K562 (cell line): ENCODE data around the gene ARHGEF33. TPM values are rescaled to one million over a fixed set of nuclear protein-coding genes. Genes with fewer than 3 reads are reported as not detected.

ENCODE experiments used
- ARID4B ChIP-seq: sonication (generic); formaldehyde crosslinking; IDR thresholded peaks from 2 replicates; pipeline ENCODE4 v1.8.0; 2022; ENCODE audit warnings: mild to moderate bottlenecking, missing genetic modification reagents
- ATF6 ChIP-seq: sonication (generic); formaldehyde crosslinking; IDR thresholded peaks from 2 replicates; pipeline ENCODE4 v1.4.0; 2020; ENCODE audit warnings: mild to moderate bottlenecking, missing genetic modification reagents
- HDGF ChIP-seq: fragments of 450-650 bp; IDR thresholded peaks from 2 replicates; pipeline ENCODE4 v1.6.1; 2016
- HNRNPUL1 ChIP-seq: fragments of 200-400 bp; formaldehyde crosslinking; IDR thresholded peaks from 2 replicates; pipeline ENCODE4 v1.6.1; 2017; ENCODE audit warnings: low read length
- MTA2 ChIP-seq: fragments of 450-650 bp; IDR thresholded peaks from 2 replicates; pipeline ENCODE4 v1.6.1; 2016; ENCODE audit warnings: low read depth
- MTA3 ChIP-seq: fragments of 450-650 bp; formaldehyde crosslinking; IDR thresholded peaks from 2 replicates; pipeline ENCODE4 v1.6.1; 2017; ENCODE audit warnings: mild to moderate bottlenecking, borderline replicate concordance
- NCOR1 ChIP-seq: fragments of 450-650 bp; IDR thresholded peaks from 2 replicates; pipeline ENCODE4 v1.6.1; 2016; ENCODE audit warnings: mild to moderate bottlenecking, moderate library complexity
- PRMT5 ChIP-seq: sonication (generic); formaldehyde crosslinking; IDR thresholded peaks from 2 replicates; pipeline ENCODE4 v1.5.0; 2020; ENCODE audit warnings: missing genetic modification reagents
- SMAD2 ChIP-seq: fragments of 150-350 bp; IDR thresholded peaks from 2 replicates; pipeline ENCODE4 v1.6.1; 2014; ENCODE audit warnings: low read depth, mild to moderate bottlenecking, low read length
- TCF7L2 ChIP-seq: fragments of 150-350 bp; IDR thresholded peaks from 2 replicates; pipeline ENCODE4 v1.6.1; 2016; ENCODE audit warnings: low read depth, mild to moderate bottlenecking, low read length, moderate library complexity
- ZNF282 ChIP-seq: sonication (generic); formaldehyde crosslinking; IDR thresholded peaks from 2 replicates; pipeline ENCODE4 v1.8.1; 2023; ENCODE audit warnings: missing genetic modification reagents
- ZNF318 ChIP-seq, 2 experiments: fragments of 450-650 bp; IDR thresholded peaks; 2 replicates each; pipeline ENCODE4 v1.6.1; 2016; ENCODE audit warnings: mild to moderate bottlenecking in 2 of 2, borderline replicate concordance in 1 of 2, low read depth in 1 of 2, moderate library complexity in 1 of 2
- polyA plus RNA-seq, 8 experiments: library from polyadenylated mRNA; depleted of rRNA in 4 of 8; stranded (reverse) in 5 of 8; unstranded in 3 of 8; fragments of >200 nt; fragmentation: Nextera tagmentation in 2 of 8; fragmentation: Illumina TruSeq in 1 of 8; extraction: Ambion mirVana in 2 of 8; extraction: Trizol in 1 of 8; gene quantifications; 2 replicates each; pipeline versions ENCODE4 v1.2.1 to v1.2.3, GENCODE V29; 2011 to 2014; ENCODE audit warnings: inconsistent platforms in 1 of 8, missing spikeins in 1 of 8
- total RNA-seq, 7 experiments: library from RNA; depleted of rRNA in 6 of 7; stranded (reverse); fragments of >200 nt in 6 of 7; fragmentation: Illumina TruSeq in 2 of 7; extraction: Trizol in 2 of 7; gene quantifications; 2 replicates each; pipeline versions ENCODE4 v1.2.1 to v1.2.3, GENCODE V29; 2011 to 2021; ENCODE audit warnings: low replicate concordance in 1 of 7

Gene ARHGEF33
- total and polyA plus RNA-seq, 9 of the 15 experiments (the other 6 are each of a cell fraction or from before 2014, with no cell fraction given) = 0.01 to 0.08 (median 0.03) TPM; not detected in 5

GRCh38 chr2:38875576-38876367 lies 13.9 kb upstream of the ARHGEF33 start, which contains the start of the genes DHX57 and MORN2 (continued):
- 0 out of 2 replicates have a peak, but pooled peaks have one; percentile 62 for TF ChIP-seq MTA3
- no peak for TF ChIP-seq HNRNPUL1
- no peak for TF ChIP-seq PRMT5 (CRISPR knock-in tag)
- TF ChIP-seq NCOR1 = no peak
- no peak for TF ChIP-seq SMAD2
- TF ChIP-seq MTA2 = peak; percentile 72
- TF ChIP-seq ATF6 = peak; percentile 40; the same call in 1 of the 2 replicates
- peak; percentile 57; the same call in 1 of the 2 replicates for TF ChIP-seq TCF7L2
- TF ChIP-seq ZNF282 (CRISPR knock-in tag) = no peak
- TF ChIP-seq ARID4B (CRISPR knock-in tag) = peak; percentile 91; the same call in 1 of the 2 replicates
- TF ChIP-seq HDGF = no peak
- no peak for TF ChIP-seq ZNF318 (IDR thresholded peaks at IDR 0.05; ENCODE audit: borderline replicate concordance in 1 of 2, low read depth in 1 of 2)
